Measurements from ENCODE around the gene CFAP107.

CFAP107 gene

DNA sequence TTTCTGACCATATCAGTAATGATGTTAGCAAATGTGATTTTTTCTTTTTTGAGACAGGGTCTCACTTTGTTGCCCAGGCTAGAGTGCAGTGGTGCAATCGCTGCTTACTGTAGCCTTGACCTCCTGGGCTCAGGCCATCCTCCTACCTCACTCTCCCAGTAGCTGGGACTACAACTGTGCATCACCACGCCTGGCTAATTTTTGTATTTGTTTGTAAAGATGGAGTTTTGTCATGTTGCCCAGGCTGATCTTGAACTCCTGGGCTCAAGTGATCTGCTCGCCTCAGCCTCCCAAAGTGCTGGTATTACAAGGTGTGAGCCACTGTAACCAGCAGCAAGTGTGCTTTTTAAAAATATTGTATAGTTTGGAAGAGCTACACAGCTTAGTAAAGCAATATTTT, 4.1 kb upstream of the CFAP107 start:
- DNase-seq (ENCODE audit: low read depth) = no peak

DNA sequence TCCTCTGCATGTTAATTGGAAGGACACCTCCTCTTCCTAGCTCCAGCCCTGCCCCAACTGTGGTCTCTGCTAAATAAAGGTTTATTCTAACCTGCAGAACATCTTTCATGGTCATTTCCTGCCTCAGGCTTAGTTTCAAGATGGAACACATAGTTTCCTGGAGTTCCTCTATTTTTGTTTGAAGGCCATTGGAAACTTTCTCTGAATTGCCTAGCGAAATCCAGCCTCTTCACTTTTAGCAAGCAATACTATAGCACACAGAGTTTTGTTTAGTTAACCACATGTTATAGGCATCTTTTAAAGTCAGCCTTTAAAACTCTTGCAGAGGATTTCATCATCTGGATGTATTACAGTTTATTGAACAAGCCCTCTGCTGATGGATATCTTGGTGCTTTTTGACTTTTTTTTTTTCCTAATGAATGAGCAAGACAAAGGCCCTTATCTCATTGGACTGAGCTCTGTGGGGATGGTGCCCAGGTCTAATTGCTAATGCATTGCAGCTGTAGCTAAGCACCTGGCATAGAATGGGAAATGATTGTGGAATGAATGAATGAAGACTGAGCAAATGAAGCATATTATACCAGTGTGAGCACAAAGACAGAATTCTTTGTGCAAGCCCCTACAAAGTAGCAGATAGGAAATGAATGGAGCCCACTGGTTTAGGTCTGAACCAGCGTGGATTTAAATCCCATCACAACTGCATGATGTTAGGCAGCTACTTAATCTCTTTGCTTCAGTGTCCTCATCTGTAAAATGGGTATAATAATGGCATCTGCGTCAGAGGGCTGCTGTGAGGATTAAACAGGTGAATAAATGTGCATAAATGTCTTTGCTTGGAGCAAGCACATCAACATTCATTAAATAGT, 641 bp upstream of the CFAP107 start:
- DNase-seq (ENCODE audit: low read depth) = no peak

DNA sequence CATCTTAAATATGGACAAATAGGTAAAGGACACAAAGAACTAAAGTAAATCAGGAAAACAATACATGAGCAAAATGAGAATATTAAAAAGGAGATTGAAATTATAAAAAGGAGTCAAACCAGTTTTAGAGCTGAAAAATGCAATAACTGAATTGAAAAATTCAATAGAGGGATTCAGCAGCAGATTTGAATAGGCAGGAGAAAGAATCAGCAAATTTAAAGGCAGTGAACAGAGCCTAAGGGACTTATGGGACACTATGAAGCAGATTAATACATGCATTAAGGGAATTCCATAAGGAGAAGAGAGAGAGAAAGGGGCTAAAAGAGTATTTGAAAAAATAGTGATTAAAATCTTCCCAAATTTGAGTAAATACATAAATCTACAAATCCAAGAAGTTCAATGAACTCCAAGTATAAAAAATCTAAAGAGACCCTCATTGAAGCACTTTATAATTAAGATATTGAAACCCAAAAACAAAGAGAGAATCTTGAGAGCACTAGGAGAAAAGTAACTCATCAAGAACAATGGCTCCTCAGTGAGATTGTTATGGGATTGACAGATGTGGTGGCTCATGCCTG, 2.9 kb downstream of the CFAP107 start:
- no peak for DNase-seq (ENCODE audit: low read depth)

DNA sequence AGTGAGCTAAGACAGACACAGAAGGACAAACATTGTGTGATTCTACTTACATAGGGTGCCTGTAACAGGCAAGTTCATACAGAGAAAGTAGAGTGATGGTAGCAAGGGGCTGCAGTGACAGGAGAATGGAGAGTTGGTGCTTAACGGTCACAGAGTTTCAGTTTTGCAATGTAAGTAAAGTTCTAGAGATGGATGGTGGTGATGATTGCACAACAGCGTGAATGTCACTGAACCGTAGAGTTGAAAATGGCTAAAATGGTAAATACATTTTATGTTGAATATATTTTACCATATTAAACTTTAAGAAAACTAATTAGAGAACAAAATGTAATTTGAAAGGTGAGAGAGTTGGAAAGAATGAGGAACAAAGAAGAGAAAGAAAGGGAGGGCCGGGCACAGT, 8.7 kb downstream of the CFAP107 start:
- DNase-seq (ENCODE audit: low read depth) = no peak

DNA sequence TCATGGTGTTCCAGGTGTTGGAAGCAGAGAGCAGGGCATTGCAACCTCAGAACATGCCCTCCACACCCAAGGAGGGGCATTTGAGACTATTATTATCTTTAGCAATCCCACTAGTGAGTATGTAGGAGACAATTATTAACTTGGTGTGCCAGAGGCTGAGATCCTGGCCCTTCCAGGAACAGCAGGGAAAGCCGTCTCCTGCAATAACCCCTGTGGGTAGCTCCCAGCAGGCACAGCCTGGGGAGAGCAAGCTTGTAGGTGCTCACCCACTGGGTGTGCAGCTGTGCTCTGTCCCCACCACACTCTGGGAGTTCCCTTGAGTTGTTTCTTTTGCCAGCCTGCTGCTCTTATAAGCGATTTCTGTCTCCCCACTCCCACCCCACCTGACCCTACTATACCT, 10.3 kb downstream of the CFAP107 start:
- DNase-seq (ENCODE audit: low read depth) = no peak

DNA sequence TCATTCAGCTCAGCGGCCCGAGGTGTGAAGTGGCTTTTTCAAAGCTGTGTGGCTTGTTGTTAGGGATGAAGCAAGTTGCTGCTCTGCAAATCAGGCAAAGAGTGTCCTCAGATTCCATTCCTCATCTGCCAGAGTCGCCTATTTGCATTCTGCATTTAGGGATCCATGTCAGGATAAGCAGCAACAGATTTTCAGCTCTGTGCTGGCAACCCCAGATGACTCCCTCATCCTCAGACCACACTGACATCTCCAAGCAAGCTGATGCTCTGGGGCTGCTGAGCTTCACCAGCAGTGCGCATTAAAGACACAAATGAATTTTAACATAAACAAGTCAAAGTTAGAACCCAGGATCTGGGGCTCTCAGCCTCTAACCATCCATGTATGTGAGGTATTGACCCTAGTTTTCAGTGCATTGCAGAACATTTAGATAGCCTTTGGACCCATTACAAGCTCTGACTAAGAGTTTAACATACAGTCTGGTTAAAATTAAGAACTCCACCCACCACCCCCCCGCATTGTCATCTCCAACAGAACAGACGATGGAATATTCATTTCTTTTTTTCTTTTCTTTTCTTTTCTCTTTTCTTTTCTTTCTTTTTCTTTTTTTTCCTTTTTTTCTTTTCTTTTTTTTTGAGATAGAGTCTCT, 10.9 kb downstream of the CFAP107 start:
- DNase-seq (ENCODE audit: low read depth) = no peak

DNA sequence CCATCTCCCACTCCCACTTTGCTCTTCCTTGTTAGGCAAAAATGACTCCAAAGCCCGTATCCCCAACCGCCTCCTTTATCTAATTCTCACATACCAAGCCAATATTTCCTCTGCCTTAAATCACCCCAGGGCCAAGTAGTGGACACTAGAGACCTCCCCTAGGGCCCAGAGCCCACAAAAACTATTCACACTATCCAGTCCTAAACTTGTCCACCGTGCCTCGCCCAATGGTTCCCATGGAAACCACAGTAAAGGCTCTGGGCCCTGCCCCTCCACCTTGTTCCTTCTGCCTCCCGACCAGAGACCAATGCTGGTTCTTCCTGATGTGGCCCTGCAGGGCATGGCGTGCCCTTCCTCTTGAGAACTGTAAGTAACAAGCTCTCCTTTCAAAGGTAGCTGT, 11.8 kb downstream of the CFAP107 start:
- DNase-seq (ENCODE audit: low read depth) = no peak

DNA sequence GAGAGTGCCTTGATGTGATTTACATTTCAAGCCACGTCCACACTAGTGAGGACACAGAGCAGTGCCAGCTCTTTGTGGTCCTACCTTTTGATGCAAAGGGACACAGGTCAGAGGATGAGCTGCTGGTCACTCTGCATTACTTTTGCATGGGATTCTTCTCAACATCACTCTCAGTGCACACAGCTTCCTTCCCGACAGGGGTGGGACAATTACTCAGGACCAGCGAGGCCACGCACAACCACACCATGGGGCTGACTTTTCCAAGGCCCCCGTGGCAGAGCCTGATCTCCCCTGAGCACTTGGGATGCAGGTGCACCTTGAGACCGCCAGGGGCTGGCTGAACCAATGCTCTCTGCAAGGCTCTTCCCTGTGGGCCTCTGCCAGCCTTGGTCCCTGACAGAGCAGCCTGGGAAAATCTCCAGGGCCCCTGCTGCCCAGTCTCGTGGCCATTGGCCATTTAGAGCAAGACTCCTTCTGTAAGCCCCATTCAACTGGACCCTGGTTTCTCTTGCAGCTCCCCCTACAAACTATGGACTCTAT, 14.3 kb downstream of the CFAP107 start:
- DNase-seq (ENCODE audit: low read depth) = no peak

DNA sequence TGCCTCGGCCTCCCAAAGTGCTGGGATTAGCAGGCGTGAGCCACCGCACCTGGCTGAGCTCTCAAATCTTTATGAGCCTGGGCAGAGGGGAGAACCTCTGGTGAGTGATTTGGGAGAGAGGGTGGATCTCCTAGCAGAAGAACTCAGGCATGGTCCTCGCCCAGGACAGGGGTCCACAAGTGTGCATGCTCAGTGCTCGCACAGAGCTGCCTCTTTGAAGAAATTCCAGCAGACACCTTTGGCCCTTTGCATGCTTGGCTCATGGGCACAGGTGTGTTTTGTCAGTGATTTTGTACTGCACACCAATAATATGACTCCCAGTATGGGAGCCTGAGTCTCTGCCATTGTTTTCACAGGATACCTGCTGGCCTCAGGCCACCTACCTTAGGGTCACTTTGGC, 15.8 kb downstream of the CFAP107 start:
- no peak for DNase-seq (ENCODE audit: low read depth)

DNA sequence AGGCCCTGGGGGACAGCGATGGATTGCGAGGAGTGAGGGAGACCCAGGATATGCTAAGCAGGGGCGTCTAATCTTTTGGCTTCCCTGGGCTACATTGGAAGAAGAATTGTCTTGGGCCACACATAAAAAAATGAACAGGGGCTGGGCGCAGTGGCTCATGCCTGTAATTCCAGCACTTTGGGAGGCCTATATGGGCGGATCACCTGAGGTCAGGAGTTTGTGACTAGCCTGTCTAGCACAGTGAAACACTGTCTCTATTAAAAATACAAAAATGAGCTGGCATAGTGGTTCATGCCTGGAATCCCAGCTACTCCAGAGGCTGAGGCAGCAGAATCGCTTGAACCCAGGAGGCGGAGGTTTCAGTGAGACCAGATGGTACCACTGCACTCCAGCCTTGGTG, 16.8 kb downstream of the CFAP107 start:
- no peak for DNase-seq (ENCODE audit: low read depth)

DNA sequence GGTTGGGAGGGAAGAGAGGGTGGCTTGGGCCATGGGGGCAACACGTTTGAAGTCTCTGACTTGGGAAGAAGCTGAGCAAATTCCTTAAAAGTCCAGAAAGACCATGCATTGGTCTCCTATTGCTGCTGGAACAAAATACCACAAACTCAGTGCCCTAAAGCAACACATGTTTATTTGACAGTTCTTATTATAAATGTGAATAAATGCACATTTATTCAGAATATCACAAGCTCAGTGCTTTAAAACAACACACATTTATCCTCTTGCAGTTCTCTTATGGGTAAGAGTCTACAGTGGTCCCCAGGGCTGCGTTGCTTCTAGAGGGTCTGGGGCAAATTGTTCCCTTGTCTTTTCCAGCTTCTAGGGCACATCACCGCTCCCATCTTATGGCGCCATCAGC, 17.5 kb downstream of the CFAP107 start:
- DNase-seq (ENCODE audit: low read depth) = no peak

DNA sequence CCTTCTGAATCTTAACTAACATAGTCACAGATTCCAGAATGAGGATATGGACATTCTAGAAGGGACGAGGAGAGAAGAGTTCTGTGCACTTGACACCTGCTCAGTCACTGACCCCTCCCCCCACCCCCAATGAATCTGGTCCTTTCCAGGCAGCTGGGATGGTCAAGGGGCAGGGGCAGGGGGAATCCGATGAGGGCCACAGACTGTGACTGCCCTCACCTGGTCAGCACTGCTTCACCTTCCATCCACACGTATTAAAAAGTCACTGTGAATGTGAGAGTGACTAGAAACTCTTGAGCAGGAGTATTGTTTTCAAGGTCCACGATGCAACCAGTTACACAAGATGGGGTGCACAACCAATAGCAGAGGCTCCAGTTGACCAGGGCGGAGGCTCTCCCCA, 18.0 kb downstream of the CFAP107 start:
- DNase-seq (ENCODE audit: low read depth) = no peak

DNA sequence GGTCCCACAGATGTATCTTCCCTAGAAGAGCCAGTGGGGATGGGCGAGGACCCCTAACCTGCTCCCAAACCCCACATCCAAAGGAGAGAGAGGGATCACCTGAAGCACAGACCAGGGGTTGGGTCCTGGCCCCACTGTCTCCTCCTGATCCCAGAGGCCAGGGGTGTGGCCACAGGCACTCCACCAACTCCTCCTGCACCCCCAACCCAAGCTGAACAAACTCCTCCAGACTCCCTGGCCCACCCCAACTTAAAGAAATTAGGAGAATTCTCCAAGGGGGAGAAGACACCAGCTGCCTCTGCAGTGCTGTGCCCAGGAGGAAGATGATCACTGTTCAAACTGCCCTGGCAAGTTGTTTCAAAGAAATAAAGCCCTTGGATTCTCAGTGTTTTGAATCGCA, 23.0 kb downstream of the CFAP107 start:
- no peak for DNase-seq (ENCODE audit: low read depth)

DNA sequence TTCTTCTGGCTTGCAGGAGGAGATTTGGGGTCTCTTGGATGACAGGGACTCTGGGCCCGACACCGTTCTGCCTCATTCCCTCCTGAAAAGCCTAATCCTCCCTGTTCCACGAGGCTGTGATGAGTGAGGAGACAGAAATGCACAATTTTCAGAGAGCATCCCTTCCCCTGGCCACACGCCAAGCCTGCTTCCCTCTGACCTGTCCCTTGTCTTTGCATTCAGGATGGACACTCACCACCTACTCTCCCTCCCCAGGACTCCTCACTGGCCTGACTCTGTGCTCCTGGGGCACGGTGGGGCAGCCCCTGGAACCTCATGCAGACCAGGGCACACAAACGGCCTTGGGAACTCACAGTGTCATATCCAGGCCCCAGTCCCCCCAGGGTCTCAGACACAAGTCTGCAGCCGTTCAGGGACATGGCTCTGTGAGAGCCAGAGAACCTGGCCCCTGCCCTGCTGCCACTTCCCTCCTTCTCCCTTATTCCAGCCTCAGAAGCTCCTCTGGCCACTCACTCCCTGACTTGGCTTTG, 24.0 kb downstream of the CFAP107 start:
- DNase-seq (ENCODE audit: low read depth) = no peak

DNA sequence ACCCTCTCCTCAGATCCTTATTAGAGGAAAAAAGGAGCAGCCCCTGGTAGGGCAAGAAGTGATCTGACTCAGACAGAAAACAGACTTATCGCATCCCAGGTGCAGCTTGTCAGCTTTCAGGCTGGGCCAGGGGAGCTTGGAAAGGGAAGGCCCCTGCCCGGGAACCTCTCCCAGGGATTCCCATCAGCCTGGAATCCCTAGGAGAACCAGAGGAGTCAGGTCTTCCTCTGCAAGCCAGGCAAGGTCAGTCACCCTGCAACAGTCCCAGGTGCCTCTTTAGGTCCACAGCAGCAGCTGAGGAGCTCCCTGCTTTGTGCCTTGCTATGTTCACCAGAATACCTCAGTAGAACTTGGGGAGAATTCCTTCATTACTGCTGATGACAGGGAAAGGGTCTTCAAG, 24.6 kb downstream of the CFAP107 start:
- no peak for DNase-seq (ENCODE audit: low read depth)

DNA sequence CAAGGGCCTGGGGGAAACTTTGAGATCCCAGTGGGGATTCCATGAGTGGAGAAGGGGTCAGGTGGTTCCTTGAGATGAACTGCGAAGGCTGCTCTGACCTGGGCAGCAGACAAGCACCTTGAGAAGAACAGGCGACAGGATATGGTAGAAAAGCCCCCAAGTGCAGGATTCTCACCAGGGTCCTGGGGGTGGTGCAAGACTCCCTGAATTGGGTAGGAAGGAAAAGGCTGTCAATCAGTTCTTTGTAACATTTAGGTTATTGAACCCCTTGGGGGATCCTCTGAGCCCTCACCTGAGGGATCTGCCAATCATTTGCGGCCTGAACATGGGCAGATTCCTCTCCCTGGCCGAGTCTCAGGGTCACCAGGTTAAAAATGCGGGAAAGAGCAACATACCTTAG, 25.2 kb downstream of the CFAP107 start:
- DNase-seq (ENCODE audit: low read depth) = no peak

DNA sequence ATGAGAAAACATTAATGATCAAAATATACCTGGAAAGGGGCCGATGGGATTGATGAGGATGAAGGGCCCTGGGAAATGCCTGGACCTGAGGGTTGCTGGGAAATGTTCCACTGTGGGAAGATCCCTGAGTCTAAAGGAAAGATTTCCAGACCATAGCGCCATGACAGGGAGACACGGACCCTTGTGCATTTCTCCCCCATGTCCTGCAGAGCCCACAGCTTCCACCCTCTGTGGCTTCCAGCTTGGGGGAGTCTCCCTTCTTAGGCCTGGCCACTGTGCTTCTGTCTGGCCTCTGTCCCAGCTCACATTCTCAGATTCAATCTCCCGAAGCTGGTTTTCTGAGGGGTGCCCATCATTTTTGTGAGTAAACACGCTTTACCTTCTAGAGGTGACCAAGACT, 26.5 kb downstream of the CFAP107 start:
- no peak for DNase-seq (ENCODE audit: low read depth)

DNA sequence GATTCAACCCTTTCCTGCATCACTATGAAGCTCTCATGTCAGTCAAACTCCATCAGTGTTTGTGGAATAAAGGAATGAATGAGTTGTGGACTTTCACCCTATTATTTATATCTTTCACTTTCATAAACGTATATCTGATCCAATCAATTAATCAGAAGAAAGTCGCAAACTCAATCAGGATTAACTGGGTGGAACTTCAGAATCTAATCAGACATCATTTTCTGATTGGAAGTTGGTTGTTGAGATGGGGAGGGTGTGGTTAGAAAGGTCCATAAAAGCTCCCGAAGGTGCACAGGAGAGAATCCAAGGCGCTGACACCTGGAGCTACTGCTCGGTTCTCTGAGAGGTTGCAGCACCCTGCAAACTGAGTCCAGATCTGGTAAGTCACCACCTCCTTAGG, 27.4 kb downstream of the CFAP107 start, which contains the start of gene PRAMEF12:
Gene PRAMEF12 (plus strand): TSS at position 301 of the 400 bp plus-strand sequence. CDS start 1,130 bp downstream, outside the sequence.
- no peak for DNase-seq (ENCODE audit: low read depth)

DNA sequence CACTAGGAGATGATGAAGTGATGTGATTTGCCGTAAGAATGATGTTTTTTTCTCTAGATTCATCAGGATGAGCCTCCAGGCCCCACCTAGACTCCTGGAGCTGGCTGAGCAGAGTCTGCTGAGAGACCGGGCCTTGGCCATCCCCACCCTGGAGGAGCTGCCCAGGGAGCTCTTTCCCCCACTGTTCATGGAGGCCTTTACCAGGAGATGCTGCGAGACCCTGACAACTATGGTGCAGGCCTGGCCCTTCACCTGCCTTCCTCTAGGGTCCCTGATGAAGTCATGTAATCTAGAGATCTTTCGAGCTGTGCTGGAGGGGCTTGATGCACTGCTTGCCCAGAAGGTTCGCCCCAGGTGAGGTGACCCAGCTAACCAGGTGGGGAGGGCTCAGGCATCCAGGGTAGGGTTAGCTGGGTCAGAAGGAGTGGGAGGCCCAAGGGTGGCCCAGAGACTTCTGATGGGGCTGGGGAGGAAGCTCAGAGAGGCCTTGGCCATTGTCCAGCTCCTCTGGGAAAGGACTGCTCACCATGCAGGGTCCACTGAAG, 28.9 kb downstream of the CFAP107 start:
- DNase-seq (ENCODE audit: low read depth) = no peak

DNA sequence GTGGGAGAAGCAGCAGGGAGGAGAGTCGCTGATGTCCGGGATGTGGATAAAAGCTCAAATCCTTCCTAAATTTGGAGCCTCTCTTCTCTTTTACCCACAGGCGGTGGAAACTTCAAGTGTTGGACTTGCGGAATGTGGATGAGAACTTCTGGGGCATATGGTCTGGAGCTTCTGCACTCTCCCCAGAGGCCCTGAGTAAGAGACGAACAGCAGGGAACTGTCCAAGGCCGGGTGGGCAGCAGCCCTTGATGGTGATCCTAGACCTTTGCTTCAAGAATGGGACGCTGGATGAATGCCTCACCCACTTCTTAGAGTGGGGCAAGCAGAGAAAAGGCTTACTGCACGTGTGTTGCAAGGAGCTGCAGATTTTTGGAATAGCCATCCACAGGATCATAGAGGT, 29.4 kb downstream of the CFAP107 start:
- DNase-seq (ENCODE audit: low read depth) = no peak

DNA sequence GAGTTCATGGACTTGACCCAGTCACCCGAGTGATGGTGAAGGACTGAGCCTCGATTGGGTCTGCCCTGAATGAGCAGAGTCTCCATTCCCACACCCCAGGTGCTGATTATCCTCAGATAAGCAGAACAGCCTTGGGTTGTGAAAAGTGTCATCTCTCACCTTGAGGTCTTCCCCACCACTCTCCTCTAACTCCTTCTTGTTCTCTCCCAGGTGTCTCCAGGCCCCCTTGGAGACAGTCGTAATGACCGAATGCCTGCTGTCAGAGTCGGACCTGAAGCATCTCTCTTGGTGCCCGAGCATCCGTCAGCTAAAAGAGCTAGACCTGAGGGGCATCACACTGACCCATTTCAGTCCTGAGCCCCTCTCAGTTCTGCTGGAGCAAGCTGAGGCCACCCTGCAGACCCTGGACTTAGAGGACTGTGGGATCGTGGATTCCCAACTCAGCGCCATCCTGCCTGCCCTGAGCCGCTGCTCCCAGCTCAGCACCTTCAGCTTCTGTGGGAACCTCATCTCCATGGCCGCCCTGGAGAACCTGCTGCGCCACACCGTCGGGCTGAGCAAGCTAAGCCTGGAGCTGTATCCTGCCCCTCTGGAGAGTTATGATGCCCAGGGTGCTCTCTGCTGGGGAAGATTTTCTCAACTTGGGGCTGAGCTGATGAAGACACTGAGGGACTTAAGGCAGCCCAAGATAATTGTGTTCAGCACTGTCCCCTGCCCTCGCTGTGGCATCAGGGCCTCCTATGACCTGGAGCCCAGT, 31.0 kb downstream of the CFAP107 start:
- DNase-seq (ENCODE audit: low read depth) = no peak

DNA sequence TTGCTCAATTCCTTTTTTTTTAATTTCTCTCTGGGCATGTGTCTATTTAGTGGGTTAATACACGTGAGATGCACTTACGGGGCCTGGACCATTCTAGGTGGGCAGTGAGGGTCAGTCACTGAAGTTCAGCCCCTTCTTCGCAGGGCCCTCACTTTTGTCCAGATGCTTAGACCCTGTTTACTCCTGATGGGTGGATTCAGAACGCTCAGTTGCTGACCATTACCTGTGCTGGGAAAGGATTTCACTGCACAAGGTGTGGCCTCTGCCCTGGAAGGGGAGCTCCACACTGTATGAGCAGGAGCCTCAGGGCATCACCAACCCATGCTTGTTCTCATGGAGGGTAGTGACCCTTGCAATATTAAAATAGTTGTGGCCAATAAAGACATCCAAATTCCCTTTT, 32.1 kb downstream of the CFAP107 start:
- no peak for DNase-seq (ENCODE audit: low read depth)
